ENCODE results near the gene EPS8L3. TPM values are rescaled to one million over a fixed set of nuclear protein-coding genes. Genes with fewer than 3 reads are reported as not detected.

EPS8L3 gene
- total and polyA plus RNA-seq, 9 of the 15 experiments (the other 6 are each of a cell fraction or from before 2014, with no cell fraction given): 0.09 to 0.42 (median 0.14) TPM; not detected in 5

GRCh38 chr1:109802901-109803561 is 39.3 kb upstream of the EPS8L3 start (continued):
- TF ChIP-seq FOXO4 (CRISPR knock-in tag; IDR thresholded peaks at IDR 0.05) (no peak), RBM25 (IDR thresholded peaks at IDR 0.05; ENCODE audit: low read depth, low read length, severe bottlenecking) (no peak), TAF1 (IDR thresholded peaks at IDR 0.05; ENCODE audit: control insufficient read depth, extremely low read depth, insufficient read depth, low read length, severe bottlenecking) (no peak), GATAD2A (IDR thresholded peaks at IDR 0.05) (no peak), GTF2F1 (IDR thresholded peaks at IDR 0.05; ENCODE audit: low read depth, low read length) (no peak), MEIS2 (IDR thresholded peaks at IDR 0.05; ENCODE audit: partially characterized antibody) (no peak), CEBPZ (IDR thresholded peaks at IDR 0.05; ENCODE audit: borderline replicate concordance, low read depth, low read length) (no peak), SUPT5H (IDR thresholded peaks at IDR 0.05) (no peak), MTF1 (CRISPR knock-in tag; IDR thresholded peaks at IDR 0.05; ENCODE audit: borderline replicate concordance) (no peak), CBFA2T3 (IDR thresholded peaks at IDR 0.05) (peak; percentile 73), ZNF57 (CRISPR knock-in tag; IDR thresholded peaks at IDR 0.05) (no peak)
- TF ChIP-seq, protein P1, sequence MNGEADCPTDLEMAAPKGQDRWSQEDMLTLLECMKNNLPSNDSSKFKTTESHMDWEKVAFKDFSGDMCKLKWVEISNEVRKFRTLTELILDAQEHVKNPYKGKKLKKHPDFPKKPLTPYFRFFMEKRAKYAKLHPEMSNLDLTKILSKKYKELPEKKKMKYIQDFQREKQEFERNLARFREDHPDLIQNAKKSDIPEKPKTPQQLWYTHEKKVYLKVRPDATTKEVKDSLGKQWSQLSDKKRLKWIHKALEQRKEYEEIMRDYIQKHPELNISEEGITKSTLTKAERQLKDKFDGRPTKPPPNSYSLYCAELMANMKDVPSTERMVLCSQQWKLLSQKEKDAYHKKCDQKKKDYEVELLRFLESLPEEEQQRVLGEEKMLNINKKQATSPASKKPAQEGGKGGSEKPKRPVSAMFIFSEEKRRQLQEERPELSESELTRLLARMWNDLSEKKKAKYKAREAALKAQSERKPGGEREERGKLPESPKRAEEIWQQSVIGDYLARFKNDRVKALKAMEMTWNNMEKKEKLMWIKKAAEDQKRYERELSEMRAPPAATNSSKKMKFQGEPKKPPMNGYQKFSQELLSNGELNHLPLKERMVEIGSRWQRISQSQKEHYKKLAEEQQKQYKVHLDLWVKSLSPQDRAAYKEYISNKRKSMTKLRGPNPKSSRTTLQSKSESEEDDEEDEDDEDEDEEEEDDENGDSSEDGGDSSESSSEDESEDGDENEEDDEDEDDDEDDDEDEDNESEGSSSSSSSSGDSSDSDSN (IDR thresholded peaks at IDR 0.05; ENCODE audit: borderline replicate concordance in 1 of 2, low read depth in 2 of 2, low read length in 2 of 2): no peak
- TF ChIP-seq, protein P2, sequence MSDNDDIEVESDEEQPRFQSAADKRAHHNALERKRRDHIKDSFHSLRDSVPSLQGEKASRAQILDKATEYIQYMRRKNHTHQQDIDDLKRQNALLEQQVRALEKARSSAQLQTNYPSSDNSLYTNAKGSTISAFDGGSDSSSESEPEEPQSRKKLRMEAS (CRISPR knock-in tag; IDR thresholded peaks at IDR 0.05): peak; percentile 70; the same call in 1 of the 2 replicates
